GM13976 (cell line): ENCODE results near the gene NR3C2.

Experiments used
- DNase-seq: peaks from one replicate; pipeline ENCODE4 v3.0.0; 2012; ENCODE audit warnings: low spot score
- in situ Hi-C: fragments of 300-500 bp; cut with MboI; formaldehyde crosslinking; loops from one replicate; pipeline ENCODE4 v1.12.0; 2022; ENCODE audit warnings: low sequenced_read_pairs, mixed read lengths, inconsistent platforms; ENCODE audit not compliant: unreplicated experiment
- TF ChIP-seq, protein P1 (sequence below): IDR thresholded peaks from 2 replicates; pipeline ENCODE4 v1.5.1; 2012; ENCODE audit warnings: borderline replicate concordance, mild to moderate bottlenecking; ENCODE audit not compliant: insufficient read depth; ENCODE audit errors: extremely low read depth, missing control alignments, control extremely low read depth

NR3C2 gene

GRCh38 chr4:148248824-148249223 is 193.4 kb downstream of the NR3C2 start:
- DNase-seq = no peak
- TF ChIP-seq, protein P1, sequence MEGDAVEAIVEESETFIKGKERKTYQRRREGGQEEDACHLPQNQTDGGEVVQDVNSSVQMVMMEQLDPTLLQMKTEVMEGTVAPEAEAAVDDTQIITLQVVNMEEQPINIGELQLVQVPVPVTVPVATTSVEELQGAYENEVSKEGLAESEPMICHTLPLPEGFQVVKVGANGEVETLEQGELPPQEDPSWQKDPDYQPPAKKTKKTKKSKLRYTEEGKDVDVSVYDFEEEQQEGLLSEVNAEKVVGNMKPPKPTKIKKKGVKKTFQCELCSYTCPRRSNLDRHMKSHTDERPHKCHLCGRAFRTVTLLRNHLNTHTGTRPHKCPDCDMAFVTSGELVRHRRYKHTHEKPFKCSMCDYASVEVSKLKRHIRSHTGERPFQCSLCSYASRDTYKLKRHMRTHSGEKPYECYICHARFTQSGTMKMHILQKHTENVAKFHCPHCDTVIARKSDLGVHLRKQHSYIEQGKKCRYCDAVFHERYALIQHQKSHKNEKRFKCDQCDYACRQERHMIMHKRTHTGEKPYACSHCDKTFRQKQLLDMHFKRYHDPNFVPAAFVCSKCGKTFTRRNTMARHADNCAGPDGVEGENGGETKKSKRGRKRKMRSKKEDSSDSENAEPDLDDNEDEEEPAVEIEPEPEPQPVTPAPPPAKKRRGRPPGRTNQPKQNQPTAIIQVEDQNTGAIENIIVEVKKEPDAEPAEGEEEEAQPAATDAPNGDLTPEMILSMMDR = no peak
- in situ Hi-C loops = no loop called here

GRCh38 chr4:148245015-148245414 is 197.2 kb downstream of the NR3C2 start:
- no peak for DNase-seq
- in situ Hi-C loops = no loop called here
- TF ChIP-seq, protein P1 = no peak

GRCh38 chr4:148243837-148244236 is 198.4 kb downstream of the NR3C2 start:
- TF ChIP-seq, protein P1 = no peak
- no peak for DNase-seq
- in situ Hi-C loops = no loop called here

- in situ Hi-C loops = no loop called here
- TF ChIP-seq, protein P1 = no peak
- DNase-seq = no peak
Observed at GRCh38 chr4:148240241-148240640, 202.0 kb downstream of the NR3C2 start.

GRCh38 chr4:148239494-148239985 is 202.7 kb downstream of the NR3C2 start:
- DNase-seq = no peak
- TF ChIP-seq, protein P1 = no peak
- in situ Hi-C loops = no loop called here

DNA sequence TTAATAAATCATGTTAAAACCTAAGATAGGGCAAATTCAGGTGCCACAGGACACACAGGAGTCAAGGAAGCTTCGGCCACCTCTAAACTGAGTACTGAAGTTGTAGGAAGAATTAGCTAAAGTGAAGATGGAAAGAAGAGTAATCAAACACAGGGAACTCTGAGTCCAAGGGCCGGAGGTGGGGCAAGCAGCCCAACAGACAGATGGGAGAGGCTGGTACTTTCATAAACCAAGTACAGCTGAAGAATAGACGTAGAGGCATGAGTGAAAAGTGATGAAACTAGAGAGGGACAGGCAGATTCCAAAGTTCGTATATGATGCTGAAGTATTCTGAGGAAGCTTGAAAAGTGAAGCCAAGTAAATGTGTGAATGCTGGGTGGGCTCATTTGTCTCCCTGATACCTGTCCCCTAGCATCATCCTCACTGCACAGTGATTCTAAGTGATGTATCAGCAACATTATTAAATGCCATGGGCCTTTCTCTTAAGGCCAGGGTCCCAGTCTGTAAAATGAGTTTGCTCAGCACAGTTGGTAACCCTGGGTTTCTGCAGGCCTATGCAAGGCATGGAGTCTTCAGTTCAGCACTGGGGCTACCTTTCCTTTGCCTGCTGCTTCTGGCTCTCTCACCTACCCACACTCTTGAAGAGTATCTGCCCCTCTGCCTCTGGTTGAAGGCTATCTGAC is 203.3 kb downstream of the NR3C2 start:
- in situ Hi-C loops = no loop called here
- no peak for DNase-seq
- TF ChIP-seq, protein P1 = no peak

GRCh38 chr4:148238086-148238485 is 204.1 kb downstream of the NR3C2 start:
- in situ Hi-C loops = no loop called here
- no peak for DNase-seq
- TF ChIP-seq, protein P1 = no peak
